ENCODE data around the gene CST9L.

DNA sequence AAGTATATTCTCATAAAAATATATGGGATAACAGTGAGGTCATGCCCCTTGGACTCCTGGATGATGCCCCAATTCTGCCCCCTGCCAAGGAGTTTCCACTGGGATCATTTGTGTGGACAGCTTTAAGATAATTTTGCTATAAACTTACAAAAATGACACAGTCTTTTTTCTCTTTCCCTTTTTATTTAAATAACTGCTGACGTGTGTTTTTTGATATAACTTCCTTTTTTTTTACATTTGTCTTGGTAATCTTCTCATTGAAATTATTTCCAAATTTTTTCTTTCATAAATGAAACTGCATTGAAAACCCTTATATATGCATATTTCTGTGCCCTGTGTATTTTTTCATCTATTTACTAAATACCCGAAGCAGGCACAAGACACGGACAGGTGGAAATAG is 31.3 kb downstream of the CST9L start:
- TF ChIP-seq, protein P1, sequence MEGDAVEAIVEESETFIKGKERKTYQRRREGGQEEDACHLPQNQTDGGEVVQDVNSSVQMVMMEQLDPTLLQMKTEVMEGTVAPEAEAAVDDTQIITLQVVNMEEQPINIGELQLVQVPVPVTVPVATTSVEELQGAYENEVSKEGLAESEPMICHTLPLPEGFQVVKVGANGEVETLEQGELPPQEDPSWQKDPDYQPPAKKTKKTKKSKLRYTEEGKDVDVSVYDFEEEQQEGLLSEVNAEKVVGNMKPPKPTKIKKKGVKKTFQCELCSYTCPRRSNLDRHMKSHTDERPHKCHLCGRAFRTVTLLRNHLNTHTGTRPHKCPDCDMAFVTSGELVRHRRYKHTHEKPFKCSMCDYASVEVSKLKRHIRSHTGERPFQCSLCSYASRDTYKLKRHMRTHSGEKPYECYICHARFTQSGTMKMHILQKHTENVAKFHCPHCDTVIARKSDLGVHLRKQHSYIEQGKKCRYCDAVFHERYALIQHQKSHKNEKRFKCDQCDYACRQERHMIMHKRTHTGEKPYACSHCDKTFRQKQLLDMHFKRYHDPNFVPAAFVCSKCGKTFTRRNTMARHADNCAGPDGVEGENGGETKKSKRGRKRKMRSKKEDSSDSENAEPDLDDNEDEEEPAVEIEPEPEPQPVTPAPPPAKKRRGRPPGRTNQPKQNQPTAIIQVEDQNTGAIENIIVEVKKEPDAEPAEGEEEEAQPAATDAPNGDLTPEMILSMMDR (conservative IDR thresholded peaks at IDR 0.05 in 1 of 2, IDR thresholded peaks at IDR 0.05 in 1 of 2; ENCODE audit: low read depth in 1 of 2, low read length in 2 of 2): no peak
- TF ChIP-seq EZH2 (IDR thresholded peaks at IDR 0.05; ENCODE audit: low read length, missing control alignments): no peak
